ENCODE measurements around the gene AP1B1. TPM values are rescaled to one million over a fixed set of nuclear protein-coding genes. Genes with fewer than 3 reads are reported as not detected.

AP1B1 gene
- total RNA-seq, 1 experiment from 2014 or later, result 77.9 TPM

DNA sequence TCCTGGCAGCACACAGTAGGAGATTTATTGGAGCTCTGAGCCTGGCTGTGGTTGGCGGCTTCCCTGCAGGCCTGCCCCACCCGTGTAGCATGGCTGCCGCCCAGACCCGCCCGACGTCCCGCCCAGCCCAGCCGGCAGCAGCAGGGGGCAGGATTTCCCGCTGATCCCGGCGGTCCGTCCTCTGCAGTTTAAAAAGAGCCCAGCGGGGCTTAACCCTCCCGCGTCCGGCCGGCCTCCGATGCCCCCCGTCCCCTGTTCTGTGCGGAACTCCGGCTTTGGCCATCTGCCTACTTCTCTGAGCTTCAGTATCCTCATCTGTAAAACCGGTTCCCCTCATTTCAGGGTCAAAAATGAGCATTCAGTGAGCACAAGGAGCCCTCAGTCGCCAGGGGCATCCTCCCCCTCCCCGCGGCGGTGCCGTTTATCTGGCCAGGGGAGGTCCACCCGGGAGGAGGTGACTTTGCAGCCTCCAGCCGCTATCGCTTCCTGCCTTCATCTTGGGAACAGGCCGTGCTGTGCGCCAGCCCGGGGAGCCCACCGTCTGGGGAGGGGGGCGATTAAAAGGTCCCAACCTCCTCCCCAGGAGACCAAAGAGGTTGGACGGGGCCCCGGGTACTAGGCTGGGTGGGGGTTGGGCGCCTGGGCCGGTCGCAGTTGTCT lies 82.1 kb downstream of the AP1B1 start, which contains the start of gene GAS2L1 (continued):
- TF ChIP-seq, protein P1, sequence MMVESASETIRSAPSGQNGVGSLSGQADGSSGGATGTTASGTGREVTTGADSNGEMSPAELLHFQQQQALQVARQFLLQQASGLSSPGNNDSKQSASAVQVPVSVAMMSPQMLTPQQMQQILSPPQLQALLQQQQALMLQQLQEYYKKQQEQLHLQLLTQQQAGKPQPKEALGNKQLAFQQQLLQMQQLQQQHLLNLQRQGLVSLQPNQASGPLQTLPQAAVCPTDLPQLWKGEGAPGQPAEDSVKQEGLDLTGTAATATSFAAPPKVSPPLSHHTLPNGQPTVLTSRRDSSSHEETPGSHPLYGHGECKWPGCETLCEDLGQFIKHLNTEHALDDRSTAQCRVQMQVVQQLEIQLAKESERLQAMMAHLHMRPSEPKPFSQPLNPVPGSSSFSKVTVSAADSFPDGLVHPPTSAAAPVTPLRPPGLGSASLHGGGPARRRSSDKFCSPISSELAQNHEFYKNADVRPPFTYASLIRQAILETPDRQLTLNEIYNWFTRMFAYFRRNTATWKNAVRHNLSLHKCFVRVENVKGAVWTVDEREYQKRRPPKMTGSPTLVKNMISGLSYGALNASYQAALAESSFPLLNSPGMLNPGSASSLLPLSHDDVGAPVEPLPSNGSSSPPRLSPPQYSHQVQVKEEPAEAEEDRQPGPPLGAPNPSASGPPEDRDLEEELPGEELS (CRISPR knock-in tag; IDR thresholded peaks at IDR 0.05), result peak; percentile 56; the same call in 1 of the 2 replicates
- TF ChIP-seq, protein P2, sequence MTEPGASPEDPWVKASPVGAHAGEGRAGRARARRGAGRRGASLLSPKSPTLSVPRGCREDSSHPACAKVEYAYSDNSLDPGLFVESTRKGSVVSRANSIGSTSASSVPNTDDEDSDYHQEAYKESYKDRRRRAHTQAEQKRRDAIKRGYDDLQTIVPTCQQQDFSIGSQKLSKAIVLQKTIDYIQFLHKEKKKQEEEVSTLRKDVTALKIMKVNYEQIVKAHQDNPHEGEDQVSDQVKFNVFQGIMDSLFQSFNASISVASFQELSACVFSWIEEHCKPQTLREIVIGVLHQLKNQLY (CRISPR knock-in tag; IDR thresholded peaks at IDR 0.05), result no peak
- TF ChIP-seq NFE2L1 (CRISPR knock-in tag; IDR thresholded peaks at IDR 0.05) (no peak), GRHL2 (CRISPR knock-in tag; IDR thresholded peaks at IDR 0.05; ENCODE audit: insufficient replicate concordance, severe bottlenecking) (no peak), FOXJ3 (CRISPR knock-in tag; IDR thresholded peaks at IDR 0.05; ENCODE audit: borderline replicate concordance) (no peak), SP1 (CRISPR knock-in tag; conservative IDR thresholded peaks at IDR 0.05) (0 out of 2 replicates have a peak, but pooled peaks have one; percentile 50), SMAD4 (CRISPR knock-in tag; IDR thresholded peaks at IDR 0.05) (no peak), JUN (CRISPR knock-in tag; IDR thresholded peaks at IDR 0.05) (no peak), ATF1 (CRISPR knock-in tag; IDR thresholded peaks at IDR 0.05) (no peak), PRRX2 (CRISPR knock-in tag; IDR thresholded peaks at IDR 0.05) (no peak), TEAD4 (CRISPR knock-in tag; IDR thresholded peaks at IDR 0.05) (no peak), CBFB (CRISPR knock-in tag; IDR thresholded peaks at IDR 0.05; ENCODE audit: low read depth) (no peak), JAZF1 (CRISPR knock-in tag; IDR thresholded peaks at IDR 0.05) (no peak), ESRRA (CRISPR knock-in tag; IDR thresholded peaks at IDR 0.05; ENCODE audit: borderline replicate concordance) (no peak), ZNF423 (CRISPR knock-in tag; IDR thresholded peaks at IDR 0.05) (peak; percentile 98), RORB (CRISPR knock-in tag; IDR thresholded peaks at IDR 0.05) (no peak)
- TF ChIP-seq, protein P3, sequence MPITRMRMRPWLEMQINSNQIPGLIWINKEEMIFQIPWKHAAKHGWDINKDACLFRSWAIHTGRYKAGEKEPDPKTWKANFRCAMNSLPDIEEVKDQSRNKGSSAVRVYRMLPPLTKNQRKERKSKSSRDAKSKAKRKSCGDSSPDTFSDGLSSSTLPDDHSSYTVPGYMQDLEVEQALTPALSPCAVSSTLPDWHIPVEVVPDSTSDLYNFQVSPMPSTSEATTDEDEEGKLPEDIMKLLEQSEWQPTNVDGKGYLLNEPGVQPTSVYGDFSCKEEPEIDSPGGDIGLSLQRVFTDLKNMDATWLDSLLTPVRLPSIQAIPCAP (CRISPR knock-in tag; IDR thresholded peaks at IDR 0.05), result no peak
- TF ChIP-seq, protein P4, sequence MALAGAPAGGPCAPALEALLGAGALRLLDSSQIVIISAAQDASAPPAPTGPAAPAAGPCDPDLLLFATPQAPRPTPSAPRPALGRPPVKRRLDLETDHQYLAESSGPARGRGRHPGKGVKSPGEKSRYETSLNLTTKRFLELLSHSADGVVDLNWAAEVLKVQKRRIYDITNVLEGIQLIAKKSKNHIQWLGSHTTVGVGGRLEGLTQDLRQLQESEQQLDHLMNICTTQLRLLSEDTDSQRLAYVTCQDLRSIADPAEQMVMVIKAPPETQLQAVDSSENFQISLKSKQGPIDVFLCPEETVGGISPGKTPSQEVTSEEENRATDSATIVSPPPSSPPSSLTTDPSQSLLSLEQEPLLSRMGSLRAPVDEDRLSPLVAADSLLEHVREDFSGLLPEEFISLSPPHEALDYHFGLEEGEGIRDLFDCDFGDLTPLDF (CRISPR knock-in tag; IDR thresholded peaks at IDR 0.05), result no peak
- TF ChIP-seq, protein P5, sequence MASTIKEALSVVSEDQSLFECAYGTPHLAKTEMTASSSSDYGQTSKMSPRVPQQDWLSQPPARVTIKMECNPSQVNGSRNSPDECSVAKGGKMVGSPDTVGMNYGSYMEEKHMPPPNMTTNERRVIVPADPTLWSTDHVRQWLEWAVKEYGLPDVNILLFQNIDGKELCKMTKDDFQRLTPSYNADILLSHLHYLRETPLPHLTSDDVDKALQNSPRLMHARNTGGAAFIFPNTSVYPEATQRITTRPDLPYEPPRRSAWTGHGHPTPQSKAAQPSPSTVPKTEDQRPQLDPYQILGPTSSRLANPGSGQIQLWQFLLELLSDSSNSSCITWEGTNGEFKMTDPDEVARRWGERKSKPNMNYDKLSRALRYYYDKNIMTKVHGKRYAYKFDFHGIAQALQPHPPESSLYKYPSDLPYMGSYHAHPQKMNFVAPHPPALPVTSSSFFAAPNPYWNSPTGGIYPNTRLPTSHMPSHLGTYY (CRISPR knock-in tag; IDR thresholded peaks at IDR 0.05), result no peak
- TF ChIP-seq, protein P6, sequence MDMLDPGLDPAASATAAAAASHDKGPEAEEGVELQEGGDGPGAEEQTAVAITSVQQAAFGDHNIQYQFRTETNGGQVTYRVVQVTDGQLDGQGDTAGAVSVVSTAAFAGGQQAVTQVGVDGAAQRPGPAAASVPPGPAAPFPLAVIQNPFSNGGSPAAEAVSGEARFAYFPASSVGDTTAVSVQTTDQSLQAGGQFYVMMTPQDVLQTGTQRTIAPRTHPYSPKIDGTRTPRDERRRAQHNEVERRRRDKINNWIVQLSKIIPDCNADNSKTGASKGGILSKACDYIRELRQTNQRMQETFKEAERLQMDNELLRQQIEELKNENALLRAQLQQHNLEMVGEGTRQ (CRISPR knock-in tag; IDR thresholded peaks at IDR 0.05), result no peak
- TF ChIP-seq, protein P7, sequence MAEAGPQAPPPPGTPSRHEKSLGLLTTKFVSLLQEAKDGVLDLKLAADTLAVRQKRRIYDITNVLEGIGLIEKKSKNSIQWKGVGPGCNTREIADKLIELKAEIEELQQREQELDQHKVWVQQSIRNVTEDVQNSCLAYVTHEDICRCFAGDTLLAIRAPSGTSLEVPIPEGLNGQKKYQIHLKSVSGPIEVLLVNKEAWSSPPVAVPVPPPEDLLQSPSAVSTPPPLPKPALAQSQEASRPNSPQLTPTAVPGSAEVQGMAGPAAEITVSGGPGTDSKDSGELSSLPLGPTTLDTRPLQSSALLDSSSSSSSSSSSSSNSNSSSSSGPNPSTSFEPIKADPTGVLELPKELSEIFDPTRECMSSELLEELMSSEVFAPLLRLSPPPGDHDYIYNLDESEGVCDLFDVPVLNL (CRISPR knock-in tag; IDR thresholded peaks at IDR 0.05; ENCODE audit: borderline replicate concordance, low read depth), result no peak
- TF ChIP-seq, protein P8, sequence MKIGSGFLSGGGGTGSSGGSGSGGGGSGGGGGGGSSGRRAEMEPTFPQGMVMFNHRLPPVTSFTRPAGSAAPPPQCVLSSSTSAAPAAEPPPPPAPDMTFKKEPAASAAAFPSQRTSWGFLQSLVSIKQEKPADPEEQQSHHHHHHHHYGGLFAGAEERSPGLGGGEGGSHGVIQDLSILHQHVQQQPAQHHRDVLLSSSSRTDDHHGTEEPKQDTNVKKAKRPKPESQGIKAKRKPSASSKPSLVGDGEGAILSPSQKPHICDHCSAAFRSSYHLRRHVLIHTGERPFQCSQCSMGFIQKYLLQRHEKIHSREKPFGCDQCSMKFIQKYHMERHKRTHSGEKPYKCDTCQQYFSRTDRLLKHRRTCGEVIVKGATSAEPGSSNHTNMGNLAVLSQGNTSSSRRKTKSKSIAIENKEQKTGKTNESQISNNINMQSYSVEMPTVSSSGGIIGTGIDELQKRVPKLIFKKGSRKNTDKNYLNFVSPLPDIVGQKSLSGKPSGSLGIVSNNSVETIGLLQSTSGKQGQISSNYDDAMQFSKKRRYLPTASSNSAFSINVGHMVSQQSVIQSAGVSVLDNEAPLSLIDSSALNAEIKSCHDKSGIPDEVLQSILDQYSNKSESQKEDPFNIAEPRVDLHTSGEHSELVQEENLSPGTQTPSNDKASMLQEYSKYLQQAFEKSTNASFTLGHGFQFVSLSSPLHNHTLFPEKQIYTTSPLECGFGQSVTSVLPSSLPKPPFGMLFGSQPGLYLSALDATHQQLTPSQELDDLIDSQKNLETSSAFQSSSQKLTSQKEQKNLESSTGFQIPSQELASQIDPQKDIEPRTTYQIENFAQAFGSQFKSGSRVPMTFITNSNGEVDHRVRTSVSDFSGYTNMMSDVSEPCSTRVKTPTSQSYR (CRISPR knock-in tag; IDR thresholded peaks at IDR 0.05), result no peak; the same call in 1 of the 2 replicates
- TF ChIP-seq, protein P9, sequence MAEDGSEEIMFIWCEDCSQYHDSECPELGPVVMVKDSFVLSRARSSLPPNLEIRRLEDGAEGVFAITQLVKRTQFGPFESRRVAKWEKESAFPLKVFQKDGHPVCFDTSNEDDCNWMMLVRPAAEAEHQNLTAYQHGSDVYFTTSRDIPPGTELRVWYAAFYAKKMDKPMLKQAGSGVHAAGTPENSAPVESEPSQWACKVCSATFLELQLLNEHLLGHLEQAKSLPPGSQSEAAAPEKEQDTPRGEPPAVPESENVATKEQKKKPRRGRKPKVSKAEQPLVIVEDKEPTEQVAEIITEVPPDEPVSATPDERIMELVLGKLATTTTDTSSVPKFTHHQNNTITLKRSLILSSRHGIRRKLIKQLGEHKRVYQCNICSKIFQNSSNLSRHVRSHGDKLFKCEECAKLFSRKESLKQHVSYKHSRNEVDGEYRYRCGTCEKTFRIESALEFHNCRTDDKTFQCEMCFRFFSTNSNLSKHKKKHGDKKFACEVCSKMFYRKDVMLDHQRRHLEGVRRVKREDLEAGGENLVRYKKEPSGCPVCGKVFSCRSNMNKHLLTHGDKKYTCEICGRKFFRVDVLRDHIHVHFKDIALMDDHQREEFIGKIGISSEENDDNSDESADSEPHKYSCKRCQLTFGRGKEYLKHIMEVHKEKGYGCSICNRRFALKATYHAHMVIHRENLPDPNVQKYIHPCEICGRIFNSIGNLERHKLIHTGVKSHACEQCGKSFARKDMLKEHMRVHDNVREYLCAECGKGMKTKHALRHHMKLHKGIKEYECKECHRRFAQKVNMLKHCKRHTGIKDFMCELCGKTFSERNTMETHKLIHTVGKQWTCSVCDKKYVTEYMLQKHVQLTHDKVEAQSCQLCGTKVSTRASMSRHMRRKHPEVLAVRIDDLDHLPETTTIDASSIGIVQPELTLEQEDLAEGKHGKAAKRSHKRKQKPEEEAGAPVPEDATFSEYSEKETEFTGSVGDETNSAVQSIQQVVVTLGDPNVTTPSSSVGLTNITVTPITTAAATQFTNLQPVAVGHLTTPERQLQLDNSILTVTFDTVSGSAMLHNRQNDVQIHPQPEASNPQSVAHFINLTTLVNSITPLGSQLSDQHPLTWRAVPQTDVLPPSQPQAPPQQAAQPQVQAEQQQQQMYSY (CRISPR knock-in tag; IDR thresholded peaks at IDR 0.05), result no peak
